ENCODE results near the gene POC1B.

- no peak for TF ChIP-seq CTCF (conservative IDR thresholded peaks at IDR 0.05)
- no peak for TF ChIP-seq ZFX (IDR thresholded peaks at IDR 0.05)
Measured at GRCh38 chr12:89453121-89453978, 72.5 kb downstream of the POC1B start.
